Stimulated activated memory B cell treated with anti-CD40 and anti-IgM and Interleukin-4, amounts not matched to agents 10 μg/mL and 1 μg/mL and 100 μg/mL, for 72 hours (primary cell): ENCODE results near the gene C11orf68.
"Not testable (repeated sequence)": the region's sequence is repeated elsewhere in the genome, so short reads cannot be mapped to it uniquely, and the experiment has no call there.

Experiments used
- ATAC-seq: fragments of 150-1000 bp; cut with Tn5 transposase; 2 replicates; pipeline ENCODE4 v1.10.0; 2021
- H3K27ac Mint-ChIP-seq: one replicate; pipeline ENCODE4 v1.8.0; 2022; ENCODE audit warnings: mild to moderate bottlenecking, mixed read lengths
- H3K27me3 Mint-ChIP-seq: one replicate; pipeline ENCODE4 v1.8.0; 2022; ENCODE audit warnings: mixed read lengths
- H3K36me3 Mint-ChIP-seq: one replicate; pipeline ENCODE4 v1.8.0; 2022; ENCODE audit warnings: mixed read lengths
- H3K4me1 Mint-ChIP-seq: one replicate; pipeline ENCODE4 v1.8.0; 2022; ENCODE audit warnings: mixed read lengths
- H3K4me3 Mint-ChIP-seq: one replicate; pipeline ENCODE4 v1.8.0; 2022; ENCODE audit warnings: mild to moderate bottlenecking, moderate library complexity, mixed read lengths
- H3K9me3 Mint-ChIP-seq: one replicate; pipeline ENCODE4 v1.8.0; 2022; ENCODE audit warnings: mixed read lengths

Gene C11orf68

GRCh38 chr11:65918211-65919140, at the start of gene C11orf68:
TSS of gene C11orf68 (minus strand) at chr11:65919062. CDS start at chr11:65919031, 31 bp downstream.
- Mint-ChIP-seq H3K9me3 (no peaks in the 10 kb centered on the region), H3K4me3 (peak within 1 kb of the TSS; percentile 97)

GRCh38 chr11:65967329-65967934, 48.6 kb upstream of the C11orf68 start:
- H3K36me3 Mint-ChIP-seq: peaks cover 81% of the 10 kb centered on the region

More at GRCh38 chr11:65918211-65919140, at the start of gene C11orf68:
- Mint-ChIP-seq H3K4me1 (peaks cover 51% of the 10 kb centered on the region), H3K27me3 (no peaks in the 10 kb centered on the region), H3K27ac (peak within 1 kb of the TSS; percentile 88), H3K36me3 (peaks cover 21% of the 10 kb centered on the region)
- peak; percentile 88 for ATAC-seq

GRCh38 chr11:65965986-65966762, 47.3 kb upstream of the C11orf68 start:
- Mint-ChIP-seq H3K27me3 (no peaks in the 10 kb centered on the region), H3K9me3 (no peaks in the 10 kb centered on the region), H3K4me3 (no peak overlapping the region), H3K36me3 (peaks cover 71% of the 10 kb centered on the region), H3K4me1 (peaks cover 44% of the 10 kb centered on the region), H3K27ac (no peak overlapping the region)
- ATAC-seq: no peak

More at GRCh38 chr11:65967329-65967934, 48.6 kb upstream of the C11orf68 start:
- Mint-ChIP-seq H3K27me3 (no peaks in the 10 kb centered on the region), H3K4me3 (no peak overlapping the region), H3K27ac (no peak overlapping the region), H3K9me3 (no peaks in the 10 kb centered on the region), H3K4me1 (peaks cover 36% of the 10 kb centered on the region)
- no peak for ATAC-seq

- ATAC-seq: no peak
- no peak overlapping the region for H3K27ac Mint-ChIP-seq
- peaks cover 40% of the 10 kb centered on the region for H3K4me1 Mint-ChIP-seq
- peaks cover 63% of the 10 kb centered on the region for H3K36me3 Mint-ChIP-seq
- H3K4me3 Mint-ChIP-seq: no peak overlapping the region
- H3K27me3 Mint-ChIP-seq: no peaks in the 10 kb centered on the region
- H3K9me3 Mint-ChIP-seq: no peaks in the 10 kb centered on the region
These were observed 46.0 kb upstream of the C11orf68 start for GRCh38 chr11:65964906-65965305.

DNA sequence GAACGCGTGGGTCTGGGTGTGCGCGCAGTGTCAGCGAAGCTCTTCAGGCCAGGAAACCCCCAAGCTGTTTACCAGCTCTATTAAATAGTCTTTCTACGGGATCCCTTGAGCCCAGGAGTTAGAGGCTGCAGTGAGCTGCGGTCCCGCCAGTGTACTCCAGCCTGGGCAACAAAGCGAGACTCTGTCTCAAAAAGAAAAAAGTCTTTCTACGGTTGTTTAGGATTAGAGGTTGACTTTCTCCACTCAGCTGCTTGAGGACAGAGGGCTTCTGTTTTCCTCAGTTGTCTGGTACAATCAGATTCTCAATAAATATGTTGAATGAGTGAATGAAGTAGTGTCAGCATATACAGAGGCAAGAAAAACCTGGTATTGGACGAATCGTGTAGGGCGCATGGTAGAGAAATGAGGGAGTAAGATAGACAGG, 43.3 kb upstream of the C11orf68 start:
- ATAC-seq: no peak
- H3K4me3 Mint-ChIP-seq: peak overlapping the region; percentile 93
- peaks cover 42% of the 10 kb centered on the region for H3K4me1 Mint-ChIP-seq
- peak overlapping the region; percentile 95 for H3K27ac Mint-ChIP-seq
- no peaks in the 10 kb centered on the region for H3K9me3 Mint-ChIP-seq
- H3K27me3 Mint-ChIP-seq: no peaks in the 10 kb centered on the region
- peaks cover 46% of the 10 kb centered on the region for H3K36me3 Mint-ChIP-seq

- H3K4me1 Mint-ChIP-seq: peaks cover 48% of the 10 kb centered on the region
- H3K27me3 Mint-ChIP-seq: no peaks in the 10 kb centered on the region
- H3K36me3 Mint-ChIP-seq: peaks cover 40% of the 10 kb centered on the region
- H3K27ac Mint-ChIP-seq: peak within 1 kb of the TSS; percentile 95
- peak within 1 kb of the TSS; percentile 93 for H3K4me3 Mint-ChIP-seq
- ATAC-seq: peak; percentile 97
- H3K9me3 Mint-ChIP-seq: no peaks in the 10 kb centered on the region
These were observed 42.6 kb upstream of the C11orf68 start, which contains the start of gene SART1 for GRCh38 chr11:65961267-65962140. TSS of gene SART1 (plus strand) at chr11:65961734. CDS start at chr11:65961781, 47 bp downstream.

- ATAC-seq: no peak
- Mint-ChIP-seq H3K36me3 (peaks cover 33% of the 10 kb centered on the region), H3K4me3 (peak overlapping the region; percentile 93)
These were observed 42.0 kb upstream of the C11orf68 start for GRCh38 chr11:65960824-65961266.

DNA sequence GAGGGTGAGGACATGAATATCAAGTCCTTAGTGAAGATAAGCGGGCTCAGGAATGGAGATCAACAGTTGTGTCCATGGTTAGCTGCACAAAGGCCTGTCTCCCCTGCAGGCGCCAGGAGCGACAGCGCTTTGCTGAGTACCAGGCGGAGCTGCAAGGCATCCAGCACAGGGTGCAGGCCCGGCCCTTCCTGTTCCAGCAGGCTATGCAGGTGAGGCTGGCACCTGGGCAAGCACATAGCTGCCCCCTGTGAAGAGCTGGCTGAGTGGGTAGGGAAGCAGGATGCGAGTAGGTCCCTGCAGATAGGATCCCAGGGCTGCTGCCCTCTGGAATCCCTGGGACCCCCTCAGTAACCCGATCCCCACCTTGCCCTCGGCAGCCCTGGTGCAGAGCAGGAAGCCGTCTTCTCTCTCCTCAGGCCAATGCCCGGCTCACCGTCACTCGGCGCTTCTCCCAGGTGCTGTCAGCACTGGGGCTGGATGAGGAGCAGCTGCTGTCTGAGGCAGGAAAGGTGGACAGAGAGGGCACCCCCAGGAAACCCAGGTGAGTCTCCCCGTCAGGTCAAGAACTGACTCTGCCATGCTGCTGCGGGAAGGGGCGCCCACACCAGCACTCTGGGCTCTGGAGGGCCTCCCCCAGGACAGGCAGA, 40.0 kb upstream of the C11orf68 start:
- ATAC-seq: no peak
- no peaks in the 10 kb centered on the region for H3K9me3 Mint-ChIP-seq
- peaks cover 16% of the 10 kb centered on the region for H3K36me3 Mint-ChIP-seq
- H3K4me3 Mint-ChIP-seq: no peak overlapping the region
- H3K27me3 Mint-ChIP-seq: no peaks in the 10 kb centered on the region
- peaks cover 42% of the 10 kb centered on the region for H3K4me1 Mint-ChIP-seq
- H3K27ac Mint-ChIP-seq: no peak overlapping the region

More at GRCh38 chr11:65960824-65961266, 42.0 kb upstream of the C11orf68 start:
- Mint-ChIP-seq H3K9me3 (no peaks in the 10 kb centered on the region), H3K27ac (peak overlapping the region; percentile 95), H3K27me3 (no peaks in the 10 kb centered on the region), H3K4me1 (peaks cover 50% of the 10 kb centered on the region)

- H3K27me3 Mint-ChIP-seq: no peaks in the 10 kb centered on the region
- H3K27ac Mint-ChIP-seq: peak overlapping the region; percentile 89
- peaks cover 11% of the 10 kb centered on the region for H3K36me3 Mint-ChIP-seq
- peaks cover 36% of the 10 kb centered on the region for H3K4me1 Mint-ChIP-seq
- H3K4me3 Mint-ChIP-seq: no peak overlapping the region
- no peak for ATAC-seq
- no peaks in the 10 kb centered on the region for H3K9me3 Mint-ChIP-seq
These were observed 39.4 kb upstream of the C11orf68 start for GRCh38 chr11:65958291-65958690.

- H3K36me3 Mint-ChIP-seq: no peaks in the 10 kb centered on the region
- no peak overlapping the region for H3K27ac Mint-ChIP-seq
- peaks cover 16% of the 10 kb centered on the region for H3K4me1 Mint-ChIP-seq
- no peaks in the 10 kb centered on the region for H3K9me3 Mint-ChIP-seq
- no peak for ATAC-seq
- no peak overlapping the region for H3K4me3 Mint-ChIP-seq
- no peaks in the 10 kb centered on the region for H3K27me3 Mint-ChIP-seq
These were observed 35.9 kb upstream of the C11orf68 start for GRCh38 chr11:65954771-65955170.

DNA sequence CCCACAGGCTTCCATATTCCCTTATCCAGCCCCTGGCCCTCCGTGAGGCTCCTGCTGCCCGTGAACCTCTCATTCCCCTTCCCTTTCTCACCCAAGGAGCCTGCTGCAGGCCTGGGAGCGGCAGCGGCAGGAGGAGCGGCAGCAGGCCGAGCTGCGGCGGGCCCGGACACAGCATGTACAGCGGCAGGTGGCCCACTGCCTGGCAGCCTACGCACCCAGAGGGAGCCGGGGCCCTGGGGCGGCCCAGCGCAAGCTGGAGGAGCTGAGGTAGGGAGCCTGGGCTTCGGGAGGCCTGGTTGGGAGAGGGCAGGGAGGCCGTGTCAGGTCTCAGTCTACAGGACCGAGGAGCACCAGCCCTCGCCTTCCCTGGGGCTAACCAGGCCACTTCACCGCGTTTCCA, 34.6 kb upstream of the C11orf68 start:
- no peak overlapping the region for H3K4me3 Mint-ChIP-seq
- peaks cover 16% of the 10 kb centered on the region for H3K4me1 Mint-ChIP-seq
- H3K9me3 Mint-ChIP-seq: no peaks in the 10 kb centered on the region
- no peaks in the 10 kb centered on the region for H3K27me3 Mint-ChIP-seq
- no peak for ATAC-seq
- H3K36me3 Mint-ChIP-seq: no peaks in the 10 kb centered on the region
- no peak overlapping the region for H3K27ac Mint-ChIP-seq

GRCh38 chr11:65952052-65952521, 33.2 kb upstream of the C11orf68 start:
- Mint-ChIP-seq H3K36me3 (no peaks in the 10 kb centered on the region), H3K9me3 (no peaks in the 10 kb centered on the region), H3K4me3 (no peak overlapping the region), H3K27me3 (no peaks in the 10 kb centered on the region), H3K27ac (no peak overlapping the region), H3K4me1 (peaks cover 7% of the 10 kb centered on the region)
- no peak for ATAC-seq

DNA sequence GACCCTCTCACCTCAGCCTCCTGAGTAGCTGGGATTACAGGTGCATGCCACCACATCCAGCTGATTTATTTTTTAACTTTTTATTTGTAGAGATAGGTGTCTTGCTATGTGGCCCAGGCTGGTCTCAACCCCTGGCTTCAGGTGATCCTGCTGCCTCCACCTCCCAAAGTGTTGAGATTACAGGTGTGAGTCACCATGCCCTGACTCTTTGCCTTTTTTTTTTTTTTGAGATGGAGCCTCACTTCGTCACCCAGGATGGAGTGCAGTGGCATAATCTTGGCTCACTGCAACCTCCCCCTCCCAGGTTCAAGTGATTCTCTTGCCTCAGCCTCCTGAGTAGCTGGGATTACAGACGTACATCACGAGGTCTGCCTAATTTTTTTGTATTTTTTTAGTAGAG, 32.8 kb upstream of the C11orf68 start:
- H3K4me1 Mint-ChIP-seq, H3K27me3 Mint-ChIP-seq, H3K9me3 Mint-ChIP-seq, H3K27ac Mint-ChIP-seq, ATAC-seq, H3K4me3 Mint-ChIP-seq, H3K36me3 Mint-ChIP-seq: not testable (repeated sequence)

GRCh38 chr11:65950711-65951110, 31.8 kb upstream of the C11orf68 start:
- H3K4me3 Mint-ChIP-seq, H3K4me1 Mint-ChIP-seq, H3K36me3 Mint-ChIP-seq, ATAC-seq, H3K9me3 Mint-ChIP-seq, H3K27me3 Mint-ChIP-seq, H3K27ac Mint-ChIP-seq: not testable (repeated sequence)
